Measurements from ENCODE around the gene EHBP1L1.

EHBP1L1 gene

GRCh38 chr11:65616575-65617001, 40.7 kb downstream of the EHBP1L1 start:
- no peak for DNase-seq (ENCODE audit: low spot score)

GRCh38 chr11:65617136-65617850, 41.4 kb downstream of the EHBP1L1 start:
- no peak for DNase-seq (ENCODE audit: low spot score)

- DNase-seq (ENCODE audit: low spot score): no peak
Measured at GRCh38 chr11:65617990-65618751, 42.3 kb downstream of the EHBP1L1 start.

DNA sequence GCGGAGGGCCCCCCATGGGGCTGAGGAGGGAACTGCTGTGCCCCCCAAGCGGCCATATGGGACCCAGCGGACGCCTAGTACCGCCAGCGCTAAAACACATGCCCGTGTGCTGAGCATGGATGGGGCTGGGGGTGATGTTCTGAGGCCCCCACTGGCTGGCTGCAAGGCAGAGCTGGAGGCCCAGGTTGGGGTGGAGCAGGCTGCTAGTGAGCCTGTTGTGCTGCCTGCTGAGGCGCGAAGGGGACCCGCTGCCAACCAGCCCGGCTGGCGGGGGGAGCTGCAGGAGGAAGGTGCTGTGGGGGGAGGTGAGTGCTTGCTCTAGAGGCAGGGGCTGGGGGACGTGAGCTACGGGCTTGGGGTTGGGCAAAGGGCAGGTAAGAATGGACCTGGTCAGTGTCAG, 42.9 kb downstream of the EHBP1L1 start:
- DNase-seq (ENCODE audit: low spot score): no peak

GRCh38 chr11:65619281-65619928, 43.6 kb downstream of the EHBP1L1 start:
- DNase-seq (ENCODE audit: low spot score): no peak

GRCh38 chr11:65620666-65621065, 44.8 kb downstream of the EHBP1L1 start:
- DNase-seq (ENCODE audit: low spot score): no peak

GRCh38 chr11:65621460-65621859, 45.6 kb downstream of the EHBP1L1 start:
- DNase-seq (ENCODE audit: low spot score): no peak

DNA sequence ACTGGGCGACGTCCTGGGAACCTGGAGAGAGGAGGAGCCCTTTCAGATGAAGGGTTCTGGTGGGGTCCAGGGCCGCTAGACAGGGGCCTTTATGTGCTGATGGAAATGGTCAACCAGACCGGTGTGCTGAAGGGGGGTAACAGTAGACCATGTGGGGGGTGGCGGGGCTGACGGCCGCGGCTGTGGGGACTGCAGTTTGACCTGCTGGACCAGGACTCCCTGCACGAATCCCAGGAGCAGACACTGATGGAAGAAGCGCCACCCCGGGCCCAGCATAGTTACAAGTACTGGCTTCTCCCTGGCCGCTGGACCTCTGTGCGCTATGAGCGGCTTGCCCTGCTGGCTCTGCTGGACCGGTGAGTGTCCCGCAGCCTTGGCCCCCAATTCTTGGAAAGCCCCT, 46.2 kb downstream of the EHBP1L1 start:
- DNase-seq (ENCODE audit: low spot score): no peak

GRCh38 chr11:65623177-65623576, 47.3 kb downstream of the EHBP1L1 start:
- DNase-seq (ENCODE audit: low spot score): no peak

DNA sequence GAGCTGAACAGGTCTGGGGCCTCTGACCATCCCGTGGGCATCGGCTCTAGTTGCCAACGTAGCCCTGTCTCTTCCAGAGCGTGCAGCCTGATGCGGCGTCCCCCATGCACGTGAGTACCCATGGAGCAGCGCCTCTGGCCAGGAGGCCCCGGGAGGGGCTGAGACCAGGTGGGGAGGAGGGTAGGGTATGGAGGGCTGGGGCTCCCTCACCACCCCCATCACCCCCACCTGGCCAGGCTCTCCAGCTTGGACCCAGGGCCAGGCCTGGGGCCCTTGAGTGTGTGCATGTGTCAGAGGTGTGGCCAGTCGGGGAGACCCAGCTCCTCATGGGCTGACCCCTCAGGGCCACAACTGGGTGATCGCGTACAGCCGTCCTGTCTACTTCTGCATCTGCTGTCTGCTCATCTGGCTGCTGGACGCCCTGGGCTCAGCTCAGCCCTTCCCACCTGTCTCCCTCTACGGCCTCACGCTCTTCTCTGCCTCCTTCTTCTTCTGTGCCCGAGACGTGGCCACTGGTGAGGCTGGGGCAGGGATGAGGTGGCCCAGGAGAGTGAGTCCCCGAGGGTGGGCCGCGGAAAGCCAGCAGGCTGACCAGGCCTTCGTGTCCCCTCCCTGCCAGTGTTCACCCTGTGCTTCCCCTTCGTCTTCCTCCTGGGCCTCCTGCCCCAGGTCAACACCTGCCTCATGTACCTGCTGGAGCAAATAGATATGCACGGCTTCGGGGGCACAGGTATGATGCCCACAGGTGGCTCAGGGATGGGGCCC, 48.2 kb downstream of the EHBP1L1 start:
- no peak for DNase-seq (ENCODE audit: low spot score)

DNA sequence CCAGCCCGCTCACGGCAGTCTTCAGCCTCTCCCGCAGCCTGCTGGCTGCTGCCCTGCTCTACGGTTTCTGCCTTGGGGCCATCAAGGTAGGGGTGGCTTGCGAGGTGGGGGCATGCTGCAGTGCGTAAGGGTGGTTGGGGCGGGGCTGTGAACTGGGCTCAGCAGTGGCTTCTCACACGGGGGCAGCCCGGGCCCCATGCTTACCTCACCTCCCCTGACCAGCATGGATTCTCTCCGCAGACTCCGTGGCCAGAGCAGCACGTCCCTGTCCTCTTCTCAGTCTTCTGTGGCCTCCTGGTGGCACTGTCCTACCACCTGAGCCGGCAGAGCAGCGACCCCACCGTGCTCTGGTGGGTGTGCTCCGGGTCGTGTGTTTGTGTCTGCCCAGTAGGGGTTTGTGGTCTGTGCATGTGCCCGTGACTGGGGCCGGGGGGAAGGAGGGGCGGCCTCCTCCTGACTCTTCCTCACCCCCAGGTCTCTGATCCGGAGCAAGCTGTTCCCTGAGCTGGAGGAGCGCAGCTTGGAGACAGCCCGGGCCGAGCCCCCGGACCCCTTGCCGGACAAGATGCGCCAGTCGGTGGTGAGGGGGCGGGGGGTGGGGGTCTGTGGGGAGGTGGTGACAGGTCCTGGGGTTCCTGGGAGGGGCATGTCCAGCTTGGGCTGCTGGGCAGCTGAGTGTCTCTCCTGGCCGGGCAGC, 49.2 kb downstream of the EHBP1L1 start:
- DNase-seq (ENCODE audit: low spot score): no peak

DNA sequence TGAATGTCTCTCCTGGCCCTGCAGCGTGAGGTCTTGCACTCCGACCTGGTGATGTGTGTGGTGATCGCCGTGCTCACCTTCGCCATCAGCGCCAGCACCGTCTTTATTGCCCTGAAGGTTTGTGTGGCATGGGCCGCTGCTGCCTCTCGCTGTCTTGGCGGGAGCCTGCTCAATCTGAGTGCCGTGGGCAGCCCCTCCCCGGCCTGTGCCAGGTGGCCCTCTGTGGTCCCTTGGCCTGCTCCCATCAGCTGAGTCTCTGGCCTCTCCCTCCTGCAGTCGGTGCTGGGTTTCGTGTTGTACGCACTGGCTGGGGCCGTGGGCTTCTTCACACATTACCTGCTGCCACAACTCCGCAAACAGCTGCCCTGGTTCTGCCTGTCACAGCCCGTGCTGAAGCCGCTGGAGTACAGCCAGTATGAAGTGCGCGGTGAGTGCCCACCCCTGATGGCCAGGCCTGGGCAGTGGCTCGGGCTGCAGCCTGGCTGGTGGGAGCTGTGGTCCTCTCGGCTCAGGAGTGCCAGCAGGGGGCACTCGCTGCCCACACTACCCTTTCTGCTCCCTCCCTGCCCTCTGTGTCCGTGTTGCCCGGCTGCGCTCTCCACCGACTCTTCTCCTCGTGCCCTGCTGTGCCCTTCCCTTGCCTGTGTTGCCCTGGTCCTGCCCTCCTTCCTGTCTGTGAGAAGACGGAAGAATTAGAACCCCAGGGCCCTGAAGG, 49.9 kb downstream of the EHBP1L1 start:
- peak; percentile 54 for DNase-seq (ENCODE audit: low spot score)

- DNase-seq (ENCODE audit: low spot score): no peak
Measured at GRCh38 chr11:65627202-65627601, 51.3 kb downstream of the EHBP1L1 start.

- no peak for DNase-seq (ENCODE audit: low spot score)
Measured at GRCh38 chr11:65629579-65629978, 53.7 kb downstream of the EHBP1L1 start.

- DNase-seq (ENCODE audit: low spot score): no peak
Measured at GRCh38 chr11:65630215-65630614, 54.4 kb downstream of the EHBP1L1 start.

DNA sequence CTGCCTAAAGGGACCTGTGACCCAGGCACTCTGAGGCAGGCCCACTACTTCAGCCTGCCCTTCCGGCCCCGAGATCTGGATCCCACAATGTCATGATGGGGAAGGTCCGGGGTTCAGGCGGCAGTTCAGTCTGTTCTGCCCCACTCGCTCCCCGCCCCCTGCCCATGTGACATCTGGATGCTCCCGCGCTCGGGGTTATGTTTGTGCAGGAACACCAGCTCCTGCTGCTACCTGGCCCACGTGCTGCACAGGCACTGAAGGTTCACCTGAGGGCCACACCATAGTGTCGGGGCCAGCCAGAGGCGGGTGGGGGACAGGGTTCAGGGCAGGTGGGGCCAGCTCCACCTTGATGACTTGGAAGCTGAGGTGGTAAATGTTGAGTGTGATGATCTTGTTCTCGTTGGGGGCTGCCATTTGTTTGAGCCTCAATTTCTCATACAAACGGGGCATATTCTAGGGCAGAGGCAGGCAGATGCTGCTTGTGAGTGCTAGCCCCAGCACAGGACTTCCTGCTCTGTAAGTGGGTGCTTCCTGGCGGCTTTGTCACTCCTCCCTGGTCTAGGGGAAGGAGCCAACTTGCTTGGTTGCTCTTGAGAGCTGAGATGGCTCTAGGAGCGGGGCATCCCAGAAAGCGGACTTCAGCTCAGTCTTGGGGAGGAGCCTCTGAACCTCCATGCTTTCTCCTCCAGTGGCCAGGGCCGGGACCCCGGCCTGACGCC, 57.7 kb downstream of the EHBP1L1 start:
- DNase-seq (ENCODE audit: low spot score): no peak

DNA sequence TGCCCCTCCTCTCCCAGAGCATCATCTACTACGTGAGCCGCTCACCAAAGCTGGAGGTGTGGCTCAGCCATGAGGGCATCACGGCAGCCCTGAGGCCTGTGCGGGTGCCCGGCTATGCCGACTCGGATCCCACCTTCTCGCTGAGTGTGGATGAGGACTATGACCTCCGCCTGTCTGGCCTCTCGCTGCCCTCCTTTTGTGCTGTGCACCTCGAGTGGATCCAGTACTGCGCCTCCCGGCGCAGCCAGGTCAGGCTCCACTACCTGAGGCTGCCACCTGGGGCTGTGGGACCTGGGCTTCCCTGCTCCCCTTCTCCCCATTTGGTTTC, 58.2 kb downstream of the EHBP1L1 start:
- no peak for DNase-seq (ENCODE audit: low spot score)

DNA sequence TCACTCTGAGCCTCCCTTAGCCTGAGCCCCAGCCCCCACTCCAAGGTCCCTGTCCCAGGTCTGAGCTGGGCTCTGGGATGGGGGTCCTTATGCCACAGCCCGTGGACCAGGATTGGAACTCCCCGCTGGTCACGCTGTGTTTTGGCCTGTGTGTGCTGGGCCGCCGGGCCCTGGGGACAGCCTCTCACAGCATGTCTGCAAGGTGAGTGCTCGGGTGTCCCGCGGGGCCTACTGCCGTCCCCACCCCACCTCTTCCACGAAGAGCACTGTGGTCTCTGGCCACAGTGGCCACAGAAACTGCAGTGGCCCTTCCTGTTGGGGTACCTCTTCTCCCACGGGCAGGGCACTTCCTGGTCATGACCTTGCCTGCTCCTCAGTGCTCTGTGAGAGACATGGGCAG, 58.6 kb downstream of the EHBP1L1 start:
- DNase-seq (ENCODE audit: low spot score): no peak

- no peak for DNase-seq (ENCODE audit: low spot score)
Measured at GRCh38 chr11:65634905-65635731, 59.3 kb downstream of the EHBP1L1 start.

Measured in CD4-positive, alpha-beta T cell treated with Interleukin-15 for 4 hours (primary cell).